ENCODE data around the gene LRIT2. TPM values are rescaled to one million over a fixed set of nuclear protein-coding genes. Genes with fewer than 3 reads are reported as not detected.

The LRIT2 gene
- total and polyA plus RNA-seq, 7 donors, result not detected

- Histone ChIP-seq H3K36me3 (ENCODE audit: insufficient read depth in 1 of 2, low read depth in 1 of 2) (no peaks in the 10 kb centered on the region), H3K27me3 (ENCODE audit: insufficient read depth in 3 of 3, low read length in 2 of 3) (peaks cover 0 to 4% (median 0%) of the 10 kb centered on the region in 3 donors), H3K27ac (no peak overlapping the region), H3K4me1 (no peaks in the 10 kb centered on the region), H3K4me3 (no peak overlapping the region), H3K9me3 (no peaks in the 10 kb centered on the region)
- TF ChIP-seq CTCF (IDR thresholded peaks at IDR 0.05), result no peak
- WGBS, 3 donors, result 87 to 88% (median 87%) methylated on average over 10 of the region's 10 CpGs
- intact Hi-C loops (cut with DNase I), result no loop called here
- ATAC-seq (no peak), DNase-seq (no peak)
Measured at GRCh38 chr10:84208023-84208422, 17.3 kb downstream of the LRIT2 start.

- Histone ChIP-seq H3K36me3 (ENCODE audit: insufficient read depth in 1 of 2, low read depth in 1 of 2) (no peaks in the 10 kb centered on the region), H3K27me3 (ENCODE audit: insufficient read depth in 3 of 3, low read length in 2 of 3) (peaks cover 0 to 2% (median 0%) of the 10 kb centered on the region in 3 donors), H3K4me1 (no peaks in the 10 kb centered on the region), H3K9me3 (no peaks in the 10 kb centered on the region), H3K27ac (no peak overlapping the region), H3K4me3 (no peak overlapping the region)
- WGBS, 3 donors, result 71 to 78% (median 74%) methylated on average over 6 of the region's 6 CpGs
- ATAC-seq (no peak), DNase-seq (no peak)
- TF ChIP-seq CTCF (IDR thresholded peaks at IDR 0.05), result no peak
- intact Hi-C loops (cut with DNase I), result no loop called here
Measured at GRCh38 chr10:84205853-84206525, 19.4 kb downstream of the LRIT2 start.

- Histone ChIP-seq H3K4me1 (no peaks in the 10 kb centered on the region), H3K27ac (no peak overlapping the region), H3K27me3 (ENCODE audit: insufficient read depth in 3 of 3, low read length in 2 of 3) (peaks cover 0 to 2% (median 0%) of the 10 kb centered on the region in 3 donors), H3K36me3 (ENCODE audit: insufficient read depth in 1 of 2, low read depth in 1 of 2) (no peaks in the 10 kb centered on the region), H3K4me3 (no peak overlapping the region), H3K9me3 (no peaks in the 10 kb centered on the region)
- intact Hi-C loops (cut with DNase I), result no loop called here
- ATAC-seq (no peak), DNase-seq (no peak)
- 23 to 30% (median 28%) methylated on average over 8 of the region's 8 CpGs for WGBS, 3 donors
- peak; percentile 22 for TF ChIP-seq CTCF (IDR thresholded peaks at IDR 0.05)
Measured at GRCh38 chr10:84205049-84205852, 20.1 kb downstream of the LRIT2 start.

DNA sequence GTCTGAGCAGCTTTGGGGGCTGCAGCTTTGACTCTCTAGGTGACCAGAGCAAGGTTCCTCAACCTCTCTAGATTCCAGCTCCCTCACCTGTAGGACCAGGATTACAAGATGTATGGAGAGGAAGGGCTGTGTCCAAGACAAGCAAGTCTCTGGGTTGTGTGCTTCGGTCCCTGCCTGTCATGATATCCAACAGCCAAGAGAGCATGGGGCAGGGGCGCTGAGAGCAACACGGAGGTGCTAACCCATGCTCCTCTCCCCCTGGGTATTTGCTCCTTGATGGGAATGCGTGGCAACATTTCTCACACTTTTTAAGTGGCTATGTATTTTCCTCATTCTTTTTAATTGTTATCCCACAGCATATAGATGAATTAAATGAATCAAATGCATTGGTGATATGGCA lies 20.7 kb downstream of the LRIT2 start:
- TF ChIP-seq CTCF (IDR thresholded peaks at IDR 0.05), result no peak
- 89 to 91% (median 90%) methylated on average over 4 of the region's 4 CpGs for WGBS, 3 donors
- ATAC-seq, result no peak
- Histone ChIP-seq H3K27me3 (ENCODE audit: insufficient read depth in 3 of 3, low read length in 2 of 3) (peaks cover 0 to 2% (median 0%) of the 10 kb centered on the region in 3 donors), H3K9me3 (no peaks in the 10 kb centered on the region), H3K4me1 (no peaks in the 10 kb centered on the region), H3K27ac (no peak overlapping the region), H3K36me3 (ENCODE audit: insufficient read depth in 1 of 2, low read depth in 1 of 2) (no peaks in the 10 kb centered on the region), H3K4me3 (no peak overlapping the region)
- intact Hi-C loops (cut with DNase I), result no loop called here
- no peak for DNase-seq

All from psoas muscle (tissue), 8 donors.